K562 (cell line): ENCODE results near the gene HMCN2. TPM values are rescaled to one million over a fixed set of nuclear protein-coding genes. Genes with fewer than 3 reads are reported as not detected.

Experiments
- ATAC-seq: fragments of 200-7000 bp; cut with Tn5 transposase; 3 replicates; pipeline ENCODE4 v1.9.1; 2020; ENCODE audit warnings: moderate library complexity
- BruUV-seq: library from RNA; stranded (reverse); fragments of 400-500 nt; replicated peaks from 2 replicates; lab custom pipeline; 2021; lab: Mats Ljungman, UMichigan
- CTCF ChIA-PET: fragments of 300-600 bp; formaldehyde crosslinking; extraction: SDS; loops from one replicate; lab custom pipeline; 2021; ENCODE audit warnings: low intra/inter-chr PET ratio; lab: Yijun Ruan, JAX
- POLR2A ChIA-PET: fragments of 300-600, 350-650 bp; sonication (Branson Sonifier 250); formaldehyde crosslinking; extraction: SDS; loops from one replicate; lab custom pipeline; 2021; ENCODE audit warnings: antibody characterized with exemption, inconsistent platforms; lab: Yijun Ruan, JAX
- DNase-seq, 4 experiments: peaks; one replicate each; pipeline versions ENCODE4 v3.0.0 to v3.0.0-alpha.2; 2011 to 2018; ENCODE audit warnings: low spot score in 3 of 4, mixed read lengths in 3 of 4; ENCODE audit errors: extremely low read depth in 1 of 4
- FAIRE-seq: peaks from 2 replicates; lab custom pipeline; 2011; peaks lifted over from hg19 to GRCh38; lab: Jason Lieb, UNC
- H2AFZ ChIP-seq: 2 replicates; pipeline ENCODE4 v1.6.0; 2011; ENCODE audit warnings: low read depth, low read length, control low read depth, inconsistent platforms
- H3K27ac ChIP-seq: fragments of 200-600 bp; 3 replicates; pipeline ENCODE4 v1.8.0; 2011; ENCODE audit warnings: low read depth, mild to moderate bottlenecking, control low read depth, inconsistent platforms, low read length, moderate library complexity, mixed read lengths; ENCODE audit errors: extremely low read depth
- H3K27me3 ChIP-seq, 2 experiments: fragments of 300-600 bp in 1 of 2; 2 replicates in 1 of 2; 3 replicates in 1 of 2; pipeline versions ENCODE4 v1.6.0 to v1.8.0; 2011; ENCODE audit warnings: inconsistent platforms in 2 of 2, low read length in 2 of 2, mild to moderate bottlenecking in 1 of 2, mixed read lengths in 1 of 2, moderate library complexity in 1 of 2; ENCODE audit not compliant: control insufficient read depth in 2 of 2, insufficient read depth in 2 of 2
- H3K36me3 ChIP-seq: fragments of 300-600 bp; 3 replicates; pipeline ENCODE4 v1.8.0; 2011; ENCODE audit warnings: mild to moderate bottlenecking, low read length, inconsistent platforms; ENCODE audit not compliant: control insufficient read depth, insufficient read depth
- H3K4me1 ChIP-seq, 2 experiments: fragments of 200-600 bp in 1 of 2; replicated peaks in 1 of 2; 2 replicates in 1 of 2; 3 replicates in 1 of 2; pipeline versions ENCODE4 v1.5.1 to v1.8.0; 2011; ENCODE audit warnings: inconsistent platforms in 2 of 2, low read length in 2 of 2, mild to moderate bottlenecking in 1 of 2, mixed read lengths in 1 of 2, moderate library complexity in 1 of 2; ENCODE audit not compliant: control insufficient read depth in 2 of 2, insufficient read depth in 2 of 2
- H3K4me2 ChIP-seq: 2 replicates; pipeline ENCODE4 v1.6.1; 2011; ENCODE audit warnings: low read length, control low read depth, inconsistent platforms, mixed read lengths; ENCODE audit not compliant: insufficient read depth
- H3K4me3 ChIP-seq: fragments of 200-600 bp; sonication (generic), shearing (Covaris generic); 2 replicates; pipeline ENCODE4 v1.5.1; 2016; ENCODE audit warnings: control low read depth, inconsistent platforms
- H3K79me2 ChIP-seq: fragments of 200-600 bp; 3 replicates; pipeline ENCODE4 v1.8.0; 2011; ENCODE audit warnings: low read length, inconsistent platforms; ENCODE audit not compliant: control insufficient read depth, insufficient read depth
- H3K9ac ChIP-seq, 2 experiments: 2 replicates each; pipeline versions ENCODE4 v1.6.0 to v1.6.1; 2011; ENCODE audit warnings: low read depth in 2 of 2, low read length in 2 of 2, control low read depth in 1 of 2, inconsistent platforms in 1 of 2, mild to moderate bottlenecking in 1 of 2, mixed read lengths in 1 of 2; ENCODE audit not compliant: insufficient read depth in 1 of 2
- H3K9me1 ChIP-seq: one replicate; pipeline ENCODE4 v1.6.0; 2011; ENCODE audit warnings: inconsistent platforms, mild to moderate bottlenecking, low read length, moderate library complexity; ENCODE audit not compliant: control insufficient read depth, insufficient read depth
- H3K9me3 ChIP-seq: replicated peaks from 2 replicates; pipeline ENCODE4 v1.5.1; 2011; ENCODE audit warnings: low read depth, low read length, inconsistent platforms; ENCODE audit not compliant: control insufficient read depth, insufficient read depth
- H4K20me1 ChIP-seq: replicated peaks from 2 replicates; pipeline ENCODE4 v1.6.1; 2011; ENCODE audit warnings: low read length, inconsistent platforms, mixed read lengths; ENCODE audit not compliant: control insufficient read depth, insufficient read depth
- BMI1 ChIP-seq: fragments of 150-350 bp; IDR thresholded peaks from 2 replicates; pipeline ENCODE4 v1.6.1; 2014; ENCODE audit warnings: low read length
- HDAC1 ChIP-seq, 2 experiments: fragments of 450-650 bp; IDR thresholded peaks; 2 replicates each; pipeline ENCODE4 v1.6.1; 2016 to 2017; ENCODE audit warnings: inconsistent platforms in 1 of 2, mild to moderate bottlenecking in 1 of 2, moderate library complexity in 1 of 2
- HLTF ChIP-seq: fragments of 450-650 bp; IDR thresholded peaks from 2 replicates; pipeline ENCODE4 v1.6.1; 2016
- HSF4 ChIP-seq: fragments of 250-450 bp; sonication (Bioruptor Pico); IDR thresholded peaks from 2 replicates; pipeline ENCODE4 v2.1.2; 2022; ENCODE audit warnings: mild to moderate bottlenecking, moderate library complexity, borderline replicate concordance
- KDM1A ChIP-seq, 2 experiments: fragments of 450-650 bp; IDR thresholded peaks; 2 replicates each; pipeline ENCODE4 v1.6.1; 2016; ENCODE audit warnings: mild to moderate bottlenecking in 2 of 2
- ZNF263 ChIP-seq: sonication (generic); formaldehyde crosslinking; IDR thresholded peaks from 2 replicates; pipeline ENCODE4 v1.8.0; 2022; ENCODE audit warnings: mild to moderate bottlenecking, missing genetic modification reagents, borderline replicate concordance
- ZNF77 ChIP-seq: fragments of 250-450 bp; sonication (Bioruptor Pico); IDR thresholded peaks from 2 replicates; pipeline ENCODE4 v1.5.0; 2020
- WGBS: fragments of 100-300 bp; shearing (Covaris generic); methylation state at CpG from one replicate; pipeline ENCODE4 v1.1.6; 2016; ENCODE audit warnings: low coverage, mixed read lengths; ENCODE audit not compliant: insufficient coverage; ENCODE audit errors: missing lambda C conversion rate; 5-methylcytosine and 5-hydroxymethylcytosine counted together
- in situ Hi-C: fragments of 300-500 bp; cut with MboI; formaldehyde crosslinking; loops from 4 replicates; pipeline ENCODE4 v1.15.0; 2018; ENCODE audit warnings: inconsistent platforms, mixed read lengths
- intact Hi-C: fragments of 100-400 bp; cut with micrococcal nuclease; formaldehyde crosslinking; loops from 2 replicates; pipeline ENCODE4 v1.14.2; 2022
- polyA plus RNA-seq, 8 experiments: library from polyadenylated mRNA; depleted of rRNA in 4 of 8; stranded (reverse) in 5 of 8; unstranded in 3 of 8; fragments of >200 nt; fragmentation: Nextera tagmentation in 2 of 8; fragmentation: Illumina TruSeq in 1 of 8; extraction: Ambion mirVana in 2 of 8; extraction: Trizol in 1 of 8; gene quantifications; 2 replicates each; pipeline versions ENCODE4 v1.2.1 to v1.2.3, GENCODE V29; 2011 to 2014; ENCODE audit warnings: inconsistent platforms in 1 of 8, missing spikeins in 1 of 8
- total RNA-seq, 7 experiments: library from RNA; depleted of rRNA in 6 of 7; stranded (reverse); fragments of >200 nt in 6 of 7; fragmentation: Illumina TruSeq in 2 of 7; extraction: Trizol in 2 of 7; gene quantifications; 2 replicates each; pipeline versions ENCODE4 v1.2.1 to v1.2.3, GENCODE V29; 2011 to 2021; ENCODE audit warnings: low replicate concordance in 1 of 7

Gene HMCN2
- total and polyA plus RNA-seq, 9 of the 15 experiments (the other 6 are each of a cell fraction or from before 2014, with no cell fraction given): 0.01 TPM; not detected in 8

GRCh38 chr9:130482463-130482862 lies 216.9 kb downstream of the HMCN2 start:
- Histone ChIP-seq H3K9me1 (no peaks in the 10 kb centered on the region), H3K79me2 (no peaks in the 10 kb centered on the region), H3K4me3 (no peak overlapping the region), H3K9ac (no peak overlapping the region; a peak in 1 of 4 replicates), H2AFZ (no peak overlapping the region), H3K27me3 (peaks cover 3 to 25% of the 10 kb centered on the region in 2 experiments; a peak in 2 of 5 replicates), H4K20me1 (0 out of 2 replicates have a peak, but pooled peaks cover 5% of the 10 kb centered on the region), H3K27ac (no peak overlapping the region), H3K9me3 (no peaks in the 10 kb centered on the region), H3K36me3 (no peaks in the 10 kb centered on the region), H3K4me1 (peaks cover 4 to 28% of the 10 kb centered on the region in 2 experiments; a peak in 4 of 5 replicates), H3K4me2 (no peak overlapping the region)
- DNase-seq (no peak), ATAC-seq (no peak), FAIRE-seq (no peak)
- WGBS: 7% methylated on average over 5 of the region's 5 CpGs
- BruUV-seq: no TSS peak
- ChIA-PET CTCF (interaction anchor here (0.9 kb wide), 1 partner anchor 200 kb away, joined by 3 read pairs; no protein-coding TSS in a partner anchor), POLR2A (interaction anchor here (0.6 to 0.7 kb wide), 2 partner anchors 17 to 202 kb away, joined by 3 read pairs; no protein-coding TSS in a partner anchor)
- TF ChIP-seq BMI1 (no peak), HSF4 (CRISPR knock-in tag) (no peak)
- in situ Hi-C loops (no loop called here), intact Hi-C loops (loop anchor here (5.0 kb wide), 2 partner anchors 95 to 200 kb away; partner anchors contain the start of gene FUBP3)

- H3K4me3 ChIP-seq: no peak overlapping the region
- H3K9me1 ChIP-seq: no peaks in the 10 kb centered on the region
- peak in 1 of 2 experiments; percentile 41; a peak in 1 of 4 replicates for TF ChIP-seq HDAC1 (IDR thresholded peaks at IDR 0.05)
- peak; percentile 32 to 50; a peak in 1 of 4 replicates for TF ChIP-seq KDM1A (IDR thresholded peaks at IDR 0.05)
- TF ChIP-seq ZNF263 (CRISPR knock-in tag): peak; percentile 77
- no peak for TF ChIP-seq ZNF77
- no peak for TF ChIP-seq HLTF
- TF ChIP-seq, all 486 proteins: peak for 3
- no peaks in the 10 kb centered on the region for H3K79me2 ChIP-seq
- 0 out of 2 replicates have a peak, but pooled peaks cover 5% of the 10 kb centered on the region for H4K20me1 ChIP-seq
- peaks cover 4 to 25% of the 10 kb centered on the region in 2 experiments; a peak in 4 of 5 replicates for H3K4me1 ChIP-seq
- 3% methylated on average over 7 of the region's 16 CpGs for WGBS
- H3K36me3 ChIP-seq: no peaks in the 10 kb centered on the region
- H3K27me3 ChIP-seq: peaks cover 3 to 25% of the 10 kb centered on the region in 2 experiments; a peak in 2 of 5 replicates
- in situ Hi-C loops (no loop called here), intact Hi-C loops (loop anchor here (5.0 kb wide), 2 partner anchors 94 to 199 kb away; partner anchors contain the start of gene FUBP3)
- H3K9ac ChIP-seq: peak overlapping the region in 1 of 2 experiments; percentile 64; a peak in 1 of 4 replicates
- CTCF ChIA-PET: no interaction called here
- no peaks in the 10 kb centered on the region for H3K9me3 ChIP-seq
- no peak overlapping the region for H3K27ac ChIP-seq
- POLR2A ChIA-PET: interaction anchor here (0.9 kb wide), 1 partner anchor 20 kb away, joined by 3 read pairs; no protein-coding TSS in a partner anchor
- H3K4me2 ChIP-seq: no peak overlapping the region
- FAIRE-seq (no peak), ATAC-seq (0 out of 3 replicates have a peak, but pooled peaks have one; percentile 19), DNase-seq (peak in 2 of 4 experiments; percentile 34 to 36)
- no peak overlapping the region for H2AFZ ChIP-seq
- no TSS peak for BruUV-seq
Measured at GRCh38 chr9:130483371-130483971, 217.9 kb downstream of the HMCN2 start.
